ENCODE results near the gene PDZD11.
"Not testable (repeated sequence)": the region's sequence is repeated elsewhere in the genome, so short reads cannot be mapped to it uniquely, and the experiment has no call there.

The PDZD11 gene

DNA sequence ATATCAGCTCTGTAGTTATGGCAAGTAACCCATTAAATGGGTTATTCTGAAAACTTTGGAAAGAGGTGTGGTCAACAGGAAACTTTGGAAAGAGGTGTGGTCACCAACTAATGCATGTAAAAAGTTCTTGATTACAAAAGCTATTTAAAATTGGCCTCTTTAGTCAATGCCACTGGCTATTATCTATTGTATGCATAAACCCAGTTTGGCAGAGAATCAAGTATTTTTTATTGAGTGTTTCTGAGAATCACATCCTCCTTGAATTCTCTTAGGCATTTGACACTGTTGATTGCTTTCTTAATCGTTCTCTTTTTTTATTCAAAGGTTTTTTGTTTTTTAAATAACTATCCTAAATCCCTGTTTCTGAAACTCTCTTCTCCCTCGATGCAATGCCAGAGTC is 37.2 kb downstream of the PDZD11 start:
- H3K27ac ChIP-seq: no peak overlapping the region
- TF ChIP-seq, protein P1, sequence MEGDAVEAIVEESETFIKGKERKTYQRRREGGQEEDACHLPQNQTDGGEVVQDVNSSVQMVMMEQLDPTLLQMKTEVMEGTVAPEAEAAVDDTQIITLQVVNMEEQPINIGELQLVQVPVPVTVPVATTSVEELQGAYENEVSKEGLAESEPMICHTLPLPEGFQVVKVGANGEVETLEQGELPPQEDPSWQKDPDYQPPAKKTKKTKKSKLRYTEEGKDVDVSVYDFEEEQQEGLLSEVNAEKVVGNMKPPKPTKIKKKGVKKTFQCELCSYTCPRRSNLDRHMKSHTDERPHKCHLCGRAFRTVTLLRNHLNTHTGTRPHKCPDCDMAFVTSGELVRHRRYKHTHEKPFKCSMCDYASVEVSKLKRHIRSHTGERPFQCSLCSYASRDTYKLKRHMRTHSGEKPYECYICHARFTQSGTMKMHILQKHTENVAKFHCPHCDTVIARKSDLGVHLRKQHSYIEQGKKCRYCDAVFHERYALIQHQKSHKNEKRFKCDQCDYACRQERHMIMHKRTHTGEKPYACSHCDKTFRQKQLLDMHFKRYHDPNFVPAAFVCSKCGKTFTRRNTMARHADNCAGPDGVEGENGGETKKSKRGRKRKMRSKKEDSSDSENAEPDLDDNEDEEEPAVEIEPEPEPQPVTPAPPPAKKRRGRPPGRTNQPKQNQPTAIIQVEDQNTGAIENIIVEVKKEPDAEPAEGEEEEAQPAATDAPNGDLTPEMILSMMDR (conservative IDR thresholded peaks at IDR 0.05; ENCODE audit: low read depth): no peak
- ChIA-PET POLR2A (ENCODE audit: low non-redundant PET) (no interaction called here), CTCF (no interaction called here)
- DNase-seq (ENCODE audit: low spot score): no peak

DNA sequence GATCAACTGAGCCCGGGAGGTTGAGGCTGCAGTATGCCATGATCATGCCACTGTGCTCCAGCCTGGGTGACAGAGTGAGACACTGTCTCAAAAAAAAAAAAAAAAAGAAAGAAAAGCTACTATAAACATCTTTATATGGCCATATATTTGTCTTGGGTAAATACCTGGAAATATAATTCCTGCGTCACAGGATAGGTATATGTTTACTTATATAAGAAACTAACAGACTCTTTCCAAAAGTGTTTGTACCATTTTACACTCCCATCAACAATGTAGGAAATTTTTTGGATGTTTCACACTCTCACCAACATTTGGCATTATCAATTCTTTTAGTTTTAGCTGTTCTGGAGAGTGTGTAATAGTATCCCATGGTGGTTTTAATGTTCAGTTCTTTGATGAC is 42.5 kb downstream of the PDZD11 start:
- CTCF ChIA-PET: no interaction called here
- H3K27ac ChIP-seq: no peak overlapping the region
- DNase-seq (ENCODE audit: low spot score): no peak
- TF ChIP-seq, protein P1 (conservative IDR thresholded peaks at IDR 0.05; ENCODE audit: low read depth): no peak
- POLR2A ChIA-PET (ENCODE audit: low non-redundant PET): no interaction called here

DNA sequence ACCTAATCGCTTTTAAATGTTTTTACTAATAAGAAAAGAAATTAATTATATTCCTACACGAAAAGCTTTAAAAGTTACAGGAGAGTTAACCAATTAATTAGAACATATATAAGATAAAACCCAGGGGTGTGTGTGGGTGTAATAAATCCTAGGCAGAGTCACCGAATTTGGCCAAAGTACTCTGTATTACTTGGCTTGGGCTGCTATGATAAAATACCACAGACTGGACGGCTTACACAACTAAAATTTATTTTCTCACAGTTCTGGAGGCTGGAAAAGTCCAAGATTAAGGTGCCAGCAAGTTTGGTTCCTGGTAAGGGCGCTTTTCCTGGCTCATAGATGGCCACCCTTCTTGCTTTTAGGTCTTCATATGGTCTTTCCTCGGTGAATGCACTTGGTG is 44.8 kb downstream of the PDZD11 start:
- ChIA-PET POLR2A (ENCODE audit: low non-redundant PET) (no interaction called here), CTCF (no interaction called here)
- DNase-seq (ENCODE audit: low spot score): no peak
- no peak overlapping the region for H3K27ac ChIP-seq
- TF ChIP-seq, protein P1 (conservative IDR thresholded peaks at IDR 0.05; ENCODE audit: low read depth): no peak

DNA sequence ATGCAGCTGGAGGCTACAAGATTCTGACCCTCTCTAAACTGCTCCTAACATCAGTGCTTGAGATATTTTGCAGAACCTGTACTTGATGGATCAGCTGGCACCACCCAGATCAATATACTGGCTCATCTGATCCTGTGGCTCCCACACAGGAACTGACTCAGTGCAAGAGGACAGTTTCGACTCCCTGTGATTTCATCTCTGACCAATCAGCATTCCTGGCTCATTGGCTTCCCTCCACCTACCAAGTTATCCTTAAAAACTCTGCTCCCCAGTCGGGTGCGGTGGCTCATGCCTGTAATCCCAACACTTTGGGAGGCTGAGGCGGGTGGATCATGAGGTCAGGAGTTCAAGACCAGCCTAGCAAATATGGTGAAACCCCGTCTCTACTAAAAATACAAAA is 46.1 kb downstream of the PDZD11 start:
- DNase-seq (ENCODE audit: low spot score); POLR2A ChIA-PET (ENCODE audit: low non-redundant PET); H3K27ac ChIP-seq; CTCF ChIA-PET: not testable (repeated sequence)

DNA sequence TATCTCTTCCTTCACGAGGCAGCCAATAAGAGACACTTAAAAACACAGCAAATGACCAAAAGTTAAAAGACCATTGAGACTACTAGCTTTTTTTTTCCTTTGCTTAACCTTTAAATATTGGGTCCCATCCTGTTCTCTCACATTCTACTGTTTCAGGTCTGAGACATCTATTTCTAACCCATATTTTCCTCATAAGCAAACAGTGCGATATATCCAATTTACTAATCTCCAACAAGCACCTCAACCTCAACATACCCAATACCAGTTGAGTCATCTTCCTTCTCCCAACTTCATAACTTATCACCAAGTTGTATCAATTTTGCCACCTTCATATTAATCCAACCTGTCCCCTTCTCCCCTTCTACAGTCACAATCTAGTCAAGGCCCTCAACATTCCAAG is 48.2 kb downstream of the PDZD11 start:
- no peak for DNase-seq (ENCODE audit: low spot score)
- no peak overlapping the region for H3K27ac ChIP-seq
- POLR2A ChIA-PET (ENCODE audit: low non-redundant PET): no interaction called here
- CTCF ChIA-PET: no interaction called here
- TF ChIP-seq, protein P1 (conservative IDR thresholded peaks at IDR 0.05; ENCODE audit: low read depth): no peak

DNA sequence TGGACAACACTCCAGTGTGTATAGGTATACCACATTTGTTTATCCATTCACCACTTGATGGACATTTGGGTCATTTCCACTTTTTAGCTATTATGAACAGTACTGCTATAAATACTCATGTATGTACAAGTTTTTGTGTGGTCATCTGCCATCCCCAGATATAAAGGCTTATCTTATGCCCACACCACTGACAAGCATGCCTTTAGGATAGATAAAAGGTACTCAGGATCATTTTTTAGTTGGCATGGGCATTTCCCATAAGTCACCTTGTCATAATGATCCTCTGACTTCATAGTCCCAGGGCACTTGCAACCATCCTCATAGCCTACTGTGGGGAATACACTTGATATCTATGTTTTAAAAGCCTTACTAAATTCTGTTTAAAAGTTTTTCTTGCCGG is 49.0 kb downstream of the PDZD11 start:
- ChIA-PET POLR2A (ENCODE audit: low non-redundant PET) (no interaction called here), CTCF (no interaction called here)
- TF ChIP-seq, protein P1 (conservative IDR thresholded peaks at IDR 0.05; ENCODE audit: low read depth): no peak
- DNase-seq (ENCODE audit: low spot score): no peak
- H3K27ac ChIP-seq: no peak overlapping the region
